HEK293 (cell line): ENCODE measurements around the gene C6orf47.
A peak's percentile ranks its signal among the peaks of the same experiment; 100 is the strongest.

ENCODE experiments used
- BCL11A ChIP-seq: fragments of 450-650 bp; formaldehyde crosslinking; IDR thresholded peaks from 2 replicates; pipeline ENCODE4 v1.5.1; 2016; ENCODE audit warnings: low read depth, missing biosample characterization, missing genetic modification characterization
- BCL11B ChIP-seq: fragments of 450-650 bp; formaldehyde crosslinking; IDR thresholded peaks from 2 replicates; pipeline ENCODE4 v1.5.1; 2016; ENCODE audit warnings: low read depth, missing biosample characterization, missing genetic modification characterization
- FEZF1 ChIP-seq: fragments of 450-650 bp; formaldehyde crosslinking; IDR thresholded peaks from 2 replicates; pipeline ENCODE4 v1.5.1; 2016; ENCODE audit warnings: missing biosample characterization, missing genetic modification characterization
- GLIS2 ChIP-seq: fragments of 450-650 bp; formaldehyde crosslinking; IDR thresholded peaks from 2 replicates; pipeline ENCODE4 v1.5.1; 2016; ENCODE audit warnings: missing biosample characterization, missing genetic modification characterization
- HOXC10 ChIP-seq: sonication (generic); formaldehyde crosslinking; IDR thresholded peaks from 2 replicates; pipeline ENCODE4 v1.8.1; 2023; ENCODE audit warnings: mild to moderate bottlenecking, missing genetic modification reagents
- KLF7 ChIP-seq: fragments of 450-650 bp; formaldehyde crosslinking; IDR thresholded peaks from 2 replicates; pipeline ENCODE4 v1.5.1; 2016; ENCODE audit warnings: missing biosample characterization, missing genetic modification characterization, borderline replicate concordance
- MEIS1 ChIP-seq: sonication (generic); formaldehyde crosslinking; IDR thresholded peaks from 2 replicates; pipeline ENCODE4 v1.8.1; 2022; ENCODE audit warnings: missing genetic modification reagents, mild to moderate bottlenecking, borderline replicate concordance
- PRDM4 ChIP-seq: fragments of 450-650 bp; formaldehyde crosslinking; IDR thresholded peaks from 2 replicates; pipeline ENCODE4 v1.5.1; 2017; ENCODE audit warnings: missing biosample characterization, missing genetic modification characterization
- PRDM6 ChIP-seq: fragments of 450-650 bp; formaldehyde crosslinking; IDR thresholded peaks from 2 replicates; pipeline ENCODE4 v1.5.1; 2017; ENCODE audit warnings: missing biosample characterization, missing genetic modification characterization
- SCRT1 ChIP-seq: fragments of 450-650 bp; formaldehyde crosslinking; IDR thresholded peaks from 2 replicates; pipeline ENCODE4 v1.5.1; 2016; ENCODE audit warnings: missing biosample characterization, missing genetic modification characterization, borderline replicate concordance
- WT1 ChIP-seq: fragments of 450-650 bp; formaldehyde crosslinking; IDR thresholded peaks from 2 replicates; pipeline ENCODE4 v1.5.1; 2016; ENCODE audit warnings: missing biosample characterization, missing genetic modification characterization
- YY2 ChIP-seq: fragments of 450-650 bp; formaldehyde crosslinking; IDR thresholded peaks from 2 replicates; pipeline ENCODE4 v1.5.1; 2016; ENCODE audit warnings: missing biosample characterization, missing genetic modification characterization
- ZIC2 ChIP-seq: fragments of 450-650 bp; formaldehyde crosslinking; IDR thresholded peaks from 2 replicates; pipeline ENCODE4 v1.5.1; 2016; ENCODE audit warnings: missing biosample characterization, missing genetic modification characterization
- ZNF138 ChIP-seq: fragments of 450-650 bp; formaldehyde crosslinking; IDR thresholded peaks from 2 replicates; pipeline ENCODE4 v1.5.1; 2016; ENCODE audit warnings: missing biosample characterization, missing genetic modification characterization, borderline replicate concordance
- ZNF202 ChIP-seq: fragments of 450-650 bp; formaldehyde crosslinking; IDR thresholded peaks from 2 replicates; pipeline ENCODE4 v1.5.1; 2016; ENCODE audit warnings: missing biosample characterization, missing genetic modification characterization, borderline replicate concordance
- ZNF214 ChIP-seq: fragments of 450-650 bp; formaldehyde crosslinking; IDR thresholded peaks from 2 replicates; pipeline ENCODE4 v1.5.1; 2017; ENCODE audit warnings: missing biosample characterization, mild to moderate bottlenecking, missing genetic modification characterization, borderline replicate concordance
- ZNF223 ChIP-seq: fragments of 450-650 bp; formaldehyde crosslinking; IDR thresholded peaks from 2 replicates; pipeline ENCODE4 v1.5.1; 2016; ENCODE audit warnings: missing biosample characterization, missing genetic modification characterization
- ZNF274 ChIP-seq, 2 experiments: fragments of 200-500 bp in 1 of 2; fragments of 450-650 bp in 1 of 2; sonication (Bioruptor generic) in 1 of 2; formaldehyde crosslinking in 1 of 2; IDR thresholded peaks; 2 replicates each; pipeline versions ENCODE4 v1.5.1 to v1.6.1; 2014 to 2016; ENCODE audit warnings: borderline replicate concordance in 1 of 2, inconsistent platforms in 1 of 2, low read length in 1 of 2, missing biosample characterization in 1 of 2, missing genetic modification characterization in 1 of 2
- ZNF426 ChIP-seq: fragments of 450-650 bp; formaldehyde crosslinking; IDR thresholded peaks from 2 replicates; pipeline ENCODE4 v1.5.1; 2017; ENCODE audit warnings: missing biosample characterization, missing genetic modification characterization, mild to moderate bottlenecking, inconsistent platforms, moderate library complexity
- ZNF529 ChIP-seq: fragments of 450-650 bp; formaldehyde crosslinking; IDR thresholded peaks from 2 replicates; pipeline ENCODE4 v1.5.1; 2017; ENCODE audit warnings: missing genetic modification characterization, missing biosample characterization; ENCODE audit not compliant: insufficient replicate concordance
- ZNF549 ChIP-seq: fragments of 450-650 bp; IDR thresholded peaks from 2 replicates; pipeline ENCODE4 v1.5.1; 2018; ENCODE audit warnings: missing biosample characterization, missing genetic modification characterization, mild to moderate bottlenecking, inconsistent platforms, moderate library complexity
- ZNF596 ChIP-seq: fragments of 450-650 bp; IDR thresholded peaks from 2 replicates; pipeline ENCODE4 v1.5.0; 2018; ENCODE audit warnings: missing biosample characterization, mild to moderate bottlenecking, missing genetic modification characterization, moderate library complexity
- ZNF654 ChIP-seq: fragments of 450-650 bp; formaldehyde crosslinking; IDR thresholded peaks from 2 replicates; pipeline ENCODE4 v1.5.1; 2016; ENCODE audit warnings: low read depth, missing biosample characterization, missing genetic modification characterization
- ZNF658 ChIP-seq: fragments of 450-650 bp; formaldehyde crosslinking; IDR thresholded peaks from 2 replicates; pipeline ENCODE4; 2016; ENCODE audit warnings: missing biosample characterization, missing genetic modification characterization
- ZNF660 ChIP-seq: fragments of 450-650 bp; IDR thresholded peaks from 2 replicates; pipeline ENCODE4 v1.5.1; 2018; ENCODE audit warnings: missing biosample characterization, mild to moderate bottlenecking, missing genetic modification characterization
- ZNF670 ChIP-seq: fragments of 450-650 bp; formaldehyde crosslinking; IDR thresholded peaks from 2 replicates; pipeline ENCODE4 v1.5.1; 2016; ENCODE audit warnings: missing biosample characterization, missing genetic modification characterization, low read depth
- ZNF701 ChIP-seq: fragments of 450-650 bp; formaldehyde crosslinking; IDR thresholded peaks from 2 replicates; pipeline ENCODE4 v1.5.1; 2016; ENCODE audit warnings: missing biosample characterization, missing genetic modification characterization
- ZNF76 ChIP-seq: fragments of 450-650 bp; formaldehyde crosslinking; IDR thresholded peaks from 2 replicates; pipeline ENCODE4; 2016; ENCODE audit warnings: low read depth, missing biosample characterization, missing genetic modification characterization, borderline replicate concordance
- ZSCAN18 ChIP-seq: fragments of 450-650 bp; formaldehyde crosslinking; IDR thresholded peaks from 2 replicates; pipeline ENCODE4 v1.5.1; 2016; ENCODE audit warnings: missing biosample characterization, missing genetic modification characterization
- ZXDB ChIP-seq: fragments of 450-650 bp; formaldehyde crosslinking; IDR thresholded peaks from 2 replicates; pipeline ENCODE4 v1.5.1; 2016; ENCODE audit warnings: missing biosample characterization, missing genetic modification characterization
- TF ChIP-seq, protein P1 (sequence below): fragments of 450-650 bp; formaldehyde crosslinking; IDR thresholded peaks from 2 replicates; pipeline ENCODE4 v1.5.1; 2016; ENCODE audit warnings: missing biosample characterization, missing genetic modification characterization, borderline replicate concordance

C6orf47 gene

GRCh38 chr6:31665501-31666336 is 5.1 kb upstream of the C6orf47 start, which contains the start of gene CSNK2B (continued):
- TF ChIP-seq, protein P1, sequence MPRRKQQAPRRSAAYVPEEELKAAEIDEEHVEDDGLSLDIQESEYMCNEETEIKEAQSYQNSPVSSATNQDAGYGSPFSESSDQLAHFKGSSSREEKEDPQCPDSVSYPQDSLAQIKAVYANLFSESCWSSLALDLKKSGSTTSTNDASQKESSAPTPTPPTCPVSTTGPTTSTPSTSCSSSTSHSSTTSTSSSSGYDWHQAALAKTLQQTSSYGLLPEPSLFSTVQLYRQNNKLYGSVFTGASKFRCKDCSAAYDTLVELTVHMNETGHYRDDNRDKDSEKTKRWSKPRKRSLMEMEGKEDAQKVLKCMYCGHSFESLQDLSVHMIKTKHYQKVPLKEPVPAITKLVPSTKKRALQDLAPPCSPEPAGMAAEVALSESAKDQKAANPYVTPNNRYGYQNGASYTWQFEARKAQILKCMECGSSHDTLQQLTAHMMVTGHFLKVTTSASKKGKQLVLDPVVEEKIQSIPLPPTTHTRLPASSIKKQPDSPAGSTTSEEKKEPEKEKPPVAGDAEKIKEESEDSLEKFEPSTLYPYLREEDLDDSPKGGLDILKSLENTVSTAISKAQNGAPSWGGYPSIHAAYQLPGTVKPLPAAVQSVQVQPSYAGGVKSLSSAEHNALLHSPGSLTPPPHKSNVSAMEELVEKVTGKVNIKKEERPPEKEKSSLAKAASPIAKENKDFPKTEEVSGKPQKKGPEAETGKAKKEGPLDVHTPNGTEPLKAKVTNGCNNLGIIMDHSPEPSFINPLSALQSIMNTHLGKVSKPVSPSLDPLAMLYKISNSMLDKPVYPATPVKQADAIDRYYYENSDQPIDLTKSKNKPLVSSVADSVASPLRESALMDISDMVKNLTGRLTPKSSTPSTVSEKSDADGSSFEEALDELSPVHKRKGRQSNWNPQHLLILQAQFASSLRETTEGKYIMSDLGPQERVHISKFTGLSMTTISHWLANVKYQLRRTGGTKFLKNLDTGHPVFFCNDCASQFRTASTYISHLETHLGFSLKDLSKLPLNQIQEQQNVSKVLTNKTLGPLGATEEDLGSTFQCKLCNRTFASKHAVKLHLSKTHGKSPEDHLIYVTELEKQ (tag by site-specific recombination): 0 out of 2 replicates have a peak, but pooled peaks have one; percentile 8
- TF ChIP-seq ZNF654 (no peak), ZNF596 (no peak), YY2 (0 out of 2 replicates have a peak, but pooled peaks have one; percentile 10), ZNF658 (no peak), ZNF138 (no peak), ZNF701 (tag by site-specific recombination) (no peak), ZNF202 (tag by site-specific recombination) (no peak), HOXC10 (no peak), BCL11B (no peak), BCL11A (no peak), ZNF223 (tag by site-specific recombination) (no peak), PRDM4 (no peak), ZIC2 (no peak), ZNF76 (tag by site-specific recombination) (peak; percentile 96), ZNF274 (IDR thresholded peaks at IDR 0.05; ENCODE audit: low read length) (no peak), ZNF274 (tag by site-specific recombination; IDR thresholded peaks at IDR 0.05; ENCODE audit: borderline replicate concordance) (no peak), PRDM6 (tag by site-specific recombination) (no peak), SCRT1 (tag by site-specific recombination) (no peak; the same call in 1 of the 2 replicates), ZXDB (tag by site-specific recombination) (peak; percentile 51), ZNF660 (tag by site-specific recombination) (no peak), MEIS1 (CRISPR knock-in tag) (no peak), FEZF1 (tag by site-specific recombination) (no peak), ZNF549 (tag by site-specific recombination) (no peak), ZNF426 (no peak), GLIS2 (tag by site-specific recombination) (peak; percentile 48; the same call in 1 of the 2 replicates), ZNF529 (tag by site-specific recombination) (no peak), WT1 (tag by site-specific recombination) (peak; percentile 71), ZSCAN18 (no peak), ZNF214 (tag by site-specific recombination) (no peak), ZNF670 (tag by site-specific recombination) (no peak), KLF7 (tag by site-specific recombination) (no peak; the same call in 1 of the 2 replicates)
